A549 (cell line): ENCODE data around the gene SLC35F3. TPM values are rescaled to one million over a fixed set of nuclear protein-coding genes. Genes with fewer than 3 reads are reported as not detected.

Source experiments
- ATAC-seq, 2 experiments: fragments of 200-7000 bp in 1 of 2; fragments of >200 bp in 1 of 2; cut with Nextera tagmentation in 1 of 2; cut with Tn5 transposase in 1 of 2; 3 replicates each; pipeline versions ENCODE4 v1.8.0 to v1.9.1; 2018 to 2020; ENCODE audit warnings: mild to moderate bottlenecking in 1 of 2, moderate library complexity in 1 of 2
- CTCF ChIA-PET: fragments of 300-600 bp; sonication (Branson Sonifier 250); formaldehyde crosslinking; extraction: SDS; loops from one replicate; lab custom pipeline; 2021; ENCODE audit warnings: antibody characterized with exemption, inconsistent platforms; lab: Yijun Ruan, JAX
- POLR2A ChIA-PET: fragments of 350-600 bp; formaldehyde crosslinking; extraction: SDS; loops from one replicate; lab custom pipeline; 2021; ENCODE audit warnings: antibody characterized with exemption, inconsistent platforms; lab: Yijun Ruan, JAX
- DNase-seq, 2 experiments: peaks; one replicate each; pipeline versions ENCODE4 v3.0.0 to v3.0.0-alpha.2; 2011 to 2016; ENCODE audit warnings: low read depth in 1 of 2, low spot score in 1 of 2
- FAIRE-seq: peaks from 2 replicates; lab custom pipeline; 2011; peaks lifted over from hg19 to GRCh38; lab: Jason Lieb, UNC
- H3K27ac ChIP-seq, 2 experiments: fragments of >200 bp; sonication (Bioruptor Twin); formaldehyde crosslinking; 3 replicates each; pipeline ENCODE4 v1.5.1; 2016 to 2017
- H3K4me1 ChIP-seq: fragments of >200 bp; sonication (Bioruptor Twin); formaldehyde crosslinking; 3 replicates; pipeline ENCODE4 v1.6.1; 2016
- H3K4me2 ChIP-seq: fragments of >200 bp; sonication (Bioruptor Twin); formaldehyde crosslinking; 3 replicates; pipeline ENCODE4 v1.6.1; 2016
- H3K4me3 ChIP-seq: fragments of >200 bp; sonication (Bioruptor Twin); formaldehyde crosslinking; 3 replicates; pipeline ENCODE4 v1.5.1; 2016
- H3K9me3 ChIP-seq: fragments of >200 bp; sonication (Bioruptor Twin); formaldehyde crosslinking; 3 replicates; pipeline ENCODE4 v1.6.1; 2016
- ATOH8 ChIP-seq: fragments of 250-450 bp; sonication (Bioruptor Pico); IDR thresholded peaks from 2 replicates; pipeline ENCODE4 v1.5.0; 2020; ENCODE audit warnings: low read depth, mild to moderate bottlenecking, moderate library complexity
- CBX2 ChIP-seq: fragments of 200-600 bp; sonication (generic); IDR thresholded peaks from 2 replicates; pipeline ENCODE4 v1.6.1; 2016; ENCODE audit warnings: low read depth, mild to moderate bottlenecking, borderline replicate concordance
- CEBPB ChIP-seq, 2 experiments: fragments of >200 bp in 1 of 2; sonication (Bioruptor Twin) in 1 of 2; formaldehyde crosslinking in 1 of 2; IDR thresholded peaks; 2 replicates each; pipeline ENCODE4 v1.6.1; 2012 to 2016
- CHD2 ChIP-seq: fragments of 150-350 bp; IDR thresholded peaks from 2 replicates; pipeline ENCODE4 v1.6.1; 2014; ENCODE audit warnings: low read length; ENCODE audit not compliant: partially characterized antibody
- CHD4 ChIP-seq: fragments of 200-600 bp; sonication (generic); IDR thresholded peaks from 2 replicates; pipeline ENCODE4 v1.6.1; 2016; ENCODE audit warnings: antibody characterized with exemption, mild to moderate bottlenecking, borderline replicate concordance
- E2F6 ChIP-seq: IDR thresholded peaks from 2 replicates; pipeline ENCODE4 v1.6.1; 2012; ENCODE audit warnings: low read depth, borderline replicate concordance
- EHF ChIP-seq: fragments of 250-450 bp; sonication (Bioruptor Pico); IDR thresholded peaks from 2 replicates; pipeline ENCODE4 v1.5.0; 2020; ENCODE audit warnings: mild to moderate bottlenecking
- EP300 ChIP-seq, 2 experiments: fragments of >200 bp; sonication (Bioruptor Twin); formaldehyde crosslinking; IDR thresholded peaks; 2 replicates in 1 of 2; 3 replicates in 1 of 2; pipeline ENCODE4 v1.6.1; 2016 to 2017
- ESRRA ChIP-seq: fragments of 150-350 bp; IDR thresholded peaks from 2 replicates; pipeline ENCODE4 v1.6.1; 2014; ENCODE audit warnings: mild to moderate bottlenecking, low read length, borderline replicate concordance
- HES2 ChIP-seq: fragments of >200 bp; sonication (Bioruptor Twin); formaldehyde crosslinking; IDR thresholded peaks from 2 replicates; pipeline ENCODE4 v1.6.1; 2016
- HEYL ChIP-seq: fragments of 250-450 bp; sonication (Bioruptor Pico); IDR thresholded peaks from 2 replicates; pipeline ENCODE4 v1.8.0; 2021; ENCODE audit warnings: mild to moderate bottlenecking, moderate library complexity
- HMGXB4 ChIP-seq: fragments of 250-450 bp; sonication (Bioruptor Pico); IDR thresholded peaks from 2 replicates; pipeline ENCODE4 v1.5.0; 2021; ENCODE audit warnings: mild to moderate bottlenecking, moderate library complexity, borderline replicate concordance
- HOXB5 ChIP-seq: fragments of 250-450 bp; sonication (Bioruptor Pico); IDR thresholded peaks from 2 replicates; pipeline ENCODE4 v1.5.0; 2020; ENCODE audit warnings: mild to moderate bottlenecking, moderate library complexity
- JUN ChIP-seq, 2 experiments: fragments of >200 bp; sonication (Bioruptor Twin); formaldehyde crosslinking; IDR thresholded peaks; 2 replicates in 1 of 2; 3 replicates in 1 of 2; pipeline ENCODE4 v1.6.1; 2016 to 2017
- KDM1A ChIP-seq: fragments of 200-600 bp; sonication (generic); IDR thresholded peaks from 2 replicates; pipeline ENCODE4 v1.6.1; 2016; ENCODE audit warnings: low read depth, mild to moderate bottlenecking
- KDM5A ChIP-seq: fragments of 200-600 bp; sonication (generic); IDR thresholded peaks from 2 replicates; pipeline ENCODE4 v1.6.1; 2016; ENCODE audit warnings: antibody characterized with exemption, mild to moderate bottlenecking
- MAFK ChIP-seq: fragments of 450-650 bp; IDR thresholded peaks from 2 replicates; pipeline ENCODE4 v1.6.1; 2014; ENCODE audit not compliant: partially characterized antibody
- MAX ChIP-seq: IDR thresholded peaks from 2 replicates; pipeline ENCODE4 v1.6.1; 2012
- MAZ ChIP-seq: fragments of 150-350 bp; IDR thresholded peaks from 2 replicates; pipeline ENCODE4 v1.6.1; 2014; ENCODE audit warnings: antibody characterized with exemption, low read depth, low read length, borderline replicate concordance
- MYC ChIP-seq: IDR thresholded peaks from 2 replicates; pipeline ENCODE4 v1.6.1; 2012; ENCODE audit warnings: mild to moderate bottlenecking, inconsistent platforms, low read length, improper control_type of control experiment, borderline replicate concordance
- NR3C1 ChIP-seq: fragments of >200 bp; sonication (Bioruptor Twin); formaldehyde crosslinking; IDR thresholded peaks from 3 replicates; pipeline ENCODE4 v1.6.1; 2017
- PBX3 ChIP-seq: IDR thresholded peaks from 2 replicates; pipeline ENCODE4 v1.6.1; 2012
- POLR2A ChIP-seq: IDR thresholded peaks from 2 replicates; pipeline ENCODE4 v1.6.1; 2012; ENCODE audit warnings: mild to moderate bottlenecking, low read length
- POLR2AphosphoS2 ChIP-seq: conservative IDR thresholded peaks from 2 replicates; pipeline ENCODE4 v1.6.1; 2012; ENCODE audit warnings: low read length, improper control_type of control experiment, inconsistent platforms
- RFX5 ChIP-seq: fragments of 450-650 bp; IDR thresholded peaks from 2 replicates; pipeline ENCODE4 v1.7.1; 2014; ENCODE audit warnings: antibody characterized with exemption, mild to moderate bottlenecking, moderate library complexity
- RNF2 ChIP-seq: fragments of 200-600 bp; sonication (generic); IDR thresholded peaks from 2 replicates; pipeline ENCODE4 v1.6.1; 2016; ENCODE audit warnings: low read depth, mild to moderate bottlenecking, antibody characterized with exemption, moderate library complexity, borderline replicate concordance
- ZFP36 ChIP-seq: fragments of 450-650 bp; IDR thresholded peaks from 2 replicates; pipeline ENCODE4 v1.6.1; 2014; ENCODE audit warnings: borderline replicate concordance; ENCODE audit not compliant: partially characterized antibody
- ZNF302 ChIP-seq: fragments of 250-450 bp; sonication (Bioruptor Pico); IDR thresholded peaks from 2 replicates; pipeline ENCODE4 v1.9.0; 2021; ENCODE audit warnings: inconsistent platforms, mild to moderate bottlenecking, moderate library complexity
- WGBS: methylation state at CpG from one replicate; pipeline ENCODE4 v1.1.6; 2017; ENCODE audit errors: missing lambda C conversion rate; 5-methylcytosine and 5-hydroxymethylcytosine counted together
- polyA plus RNA-seq, 4 experiments: library from polyadenylated mRNA; depleted of rRNA in 3 of 4; stranded (reverse); fragments of >200 nt; fragmentation: RNase III in 1 of 4; extraction: RNeasy Plus Mini Kit Qiagen cat#74134 plus additional on column Dnase treatment in 1 of 4; gene quantifications; 2 replicates in 3 of 4; 3 replicates in 1 of 4; pipeline ENCODE4 v1.2.3, GENCODE V29; 2011 to 2017

SLC35F3 gene
- polyA plus RNA-seq, 2 of the 4 experiments (the other 2 are of a cell fraction) = 5.5 to 7.8 TPM

- 82% methylated on average over 3 of the region's 3 CpGs for WGBS
- ATAC-seq (no peak), FAIRE-seq (no peak), DNase-seq (no peak)
- Histone ChIP-seq H3K9me3 (no peaks in the 10 kb centered on the region), H3K4me2 (no peak overlapping the region), H3K27ac (no peak overlapping the region), H3K4me1 (peaks cover 13% of the 10 kb centered on the region; the same call in 2 of the 3 replicates), H3K4me3 (no peak overlapping the region)
- POLR2A ChIA-PET = no interaction called here
- no peak for TF ChIP-seq PBX3
- no peak for TF ChIP-seq KDM5A
- no peak for TF ChIP-seq HMGXB4
- no peak for TF ChIP-seq CHD2
- no peak for TF ChIP-seq E2F6
- no peak for TF ChIP-seq ZNF302 (CRISPR knock-in tag)
- no peak for TF ChIP-seq CBX2
- TF ChIP-seq JUN (IDR thresholded peaks at IDR 0.05) = no peak
- no peak for TF ChIP-seq CEBPB (IDR thresholded peaks at IDR 0.05)
- TF ChIP-seq NR3C1 = no peak
- no peak for TF ChIP-seq MYC
- no peak for TF ChIP-seq CHD4
- no peak for TF ChIP-seq RFX5
- TF ChIP-seq MAFK = no peak
- CTCF ChIA-PET = interaction anchor here (1.6 to 2.0 kb wide), 2 partner anchors 10 to 11 kb away, joined by 4 read pairs; no protein-coding TSS in a partner anchor
Observed at GRCh38 chr1:234103198-234103597, 198.7 kb downstream of the SLC35F3 start.

- DNase-seq (no peak), FAIRE-seq (no peak), ATAC-seq (no peak)
- WGBS = 89% methylated on average over 2 of the region's 2 CpGs
- no peak overlapping the region for H3K4me2 ChIP-seq
- no peaks in the 10 kb centered on the region for H3K9me3 ChIP-seq
- H3K4me3 ChIP-seq = no peak overlapping the region
- TF ChIP-seq HES2 = no peak
- TF ChIP-seq KDM1A = no peak
- no peak for TF ChIP-seq ZFP36
- no peak for TF ChIP-seq ZNF302 (CRISPR knock-in tag)
- no peak for TF ChIP-seq ATOH8 (CRISPR knock-in tag)
- no peak for TF ChIP-seq PBX3
- no peak for TF ChIP-seq MAZ
- TF ChIP-seq EHF (CRISPR knock-in tag) = no peak
- TF ChIP-seq RFX5 = no peak
- TF ChIP-seq HMGXB4 = no peak
- TF ChIP-seq POLR2A = no peak
- TF ChIP-seq RNF2 = no peak
- TF ChIP-seq MYC = no peak
- no peak for TF ChIP-seq MAX
- no peak for TF ChIP-seq EP300 (IDR thresholded peaks at IDR 0.05)
- TF ChIP-seq POLR2AphosphoS2 = no peak
- TF ChIP-seq NR3C1 = no peak
- TF ChIP-seq HEYL = no peak
- TF ChIP-seq HOXB5 = no peak
- no peak for TF ChIP-seq ESRRA
- no peak overlapping the region for H3K27ac ChIP-seq
- ChIA-PET CTCF (interaction anchor here (0.6 to 1.8 kb wide), 5 partner anchors 9 to 665 kb away, joined by 3 to 6 read pairs (median 4); partner anchors contain the start of gene SLC35F3), POLR2A (no interaction called here)
- peaks cover 29% of the 10 kb centered on the region for H3K4me1 ChIP-seq
Observed at GRCh38 chr1:234106032-234106431, 201.6 kb downstream of the SLC35F3 start.
